Neural cell (in vitro differentiated cells): ENCODE results near the gene RPL31.

ENCODE experiments used
- CTCF ChIP-seq: fragments of 450-650 bp; IDR thresholded peaks from 2 replicates; pipeline ENCODE4 v1.5.1; 2014; ENCODE audit warnings: antibody characterized with exemption, mild to moderate bottlenecking, moderate library complexity; ENCODE audit not compliant: poor library complexity, severe bottlenecking
- EZH2 ChIP-seq: fragments of 200-600, 300-800 bp; shearing (Covaris generic), sonication (generic); IDR thresholded peaks from 2 replicates; pipeline ENCODE4 v1.6.1; 2014; ENCODE audit warnings: antibody characterized with exemption, low read length, borderline replicate concordance, mild to moderate bottlenecking; ENCODE audit not compliant: insufficient read depth, poor library complexity, severe bottlenecking
- MXI1 ChIP-seq: fragments of 450-650 bp; conservative IDR thresholded peaks from 2 replicates; pipeline ENCODE4 v1.6.1; 2014; ENCODE audit warnings: antibody characterized with exemption, mild to moderate bottlenecking; ENCODE audit not compliant: poor library complexity, severe bottlenecking
- POLR2AphosphoS5 ChIP-seq: IDR thresholded peaks from 2 replicates; pipeline ENCODE4 v1.6.1; 2012
- REST ChIP-seq: IDR thresholded peaks from 2 replicates; pipeline ENCODE4 v1.6.1; 2012; ENCODE audit warnings: borderline replicate concordance

GRCh38 chr2:100998235-100998573 is 3.9 kb upstream of the RPL31 start:
- TF ChIP-seq MXI1 (no peak), CTCF (no peak), EZH2 (no peak), REST (no peak), POLR2AphosphoS5 (no peak)
